Right cardiac atrium (tissue), 5 donors: Measurements from ENCODE around the gene RIBC2. TPM values are rescaled to one million over a fixed set of nuclear protein-coding genes. Genes with fewer than 3 reads are reported as not detected.

Experiments used
- ATAC-seq, 2 donors: fragments of 200-7000 bp; cut with Tn5 transposase; one replicate each; pipeline versions ENCODE4 v1.8.0 to v1.9.1; 2020; ENCODE audit warnings: moderate library complexity in 2 of 2, mild to moderate bottlenecking in 1 of 2
- DNase-seq, 3 donors: peaks; one replicate each; pipeline ENCODE4 v3.0.0-alpha.2; 2020
- H3K27ac ChIP-seq: one replicate; pipeline ENCODE4 v1.5.1; 2013; ENCODE audit warnings: mild to moderate bottlenecking, low read length, control low read depth, moderate library complexity
- H3K27me3 ChIP-seq: one replicate; pipeline ENCODE4 v1.6.1; 2013; ENCODE audit not compliant: control insufficient read depth, insufficient read depth
- H3K4me1 ChIP-seq: one replicate; pipeline ENCODE4 v1.6.1; 2013; ENCODE audit warnings: low read length; ENCODE audit not compliant: control insufficient read depth, insufficient read depth
- H3K4me3 ChIP-seq: one replicate; pipeline ENCODE4 v1.5.1; 2013; ENCODE audit warnings: low read length, control low read depth
- H3K9me3 ChIP-seq: one replicate; pipeline ENCODE4 v1.6.1; 2013; ENCODE audit warnings: low read length; ENCODE audit not compliant: control insufficient read depth
- WGBS: extraction: QIAGEN DNeasy Blood & Tissue Kit; methylation state at CpG from one replicate; pipeline ENCODE4 v1.1.7; 2013; 5-methylcytosine and 5-hydroxymethylcytosine counted together
- intact Hi-C, 4 donors: fragments of 100-400 bp; cut with DNase I; formaldehyde crosslinking; loops; one replicate each; pipeline versions ENCODE4 v1.11.0 to v1.14.0; 2022 to 2023
- polyA plus RNA-seq: library from polyadenylated mRNA; stranded (reverse); fragments of 200-250 nt; gene quantifications from one replicate; pipeline ENCODE4 v1.2.3, GENCODE V29; 2013
- total RNA-seq, 4 donors: library from RNA; stranded (reverse); fragmentation: NEBNext Ultra II Directional; extraction: Animal tissue kit (Norgen Biotek cat#: 25700); gene quantifications; one replicate each; pipeline ENCODE4 v1.2.1, GENCODE V29; 2021
- donor health status: healthy with polysubstance abuse.
- donor health status: DM: no; HTN: yes; CAD: no.
- donor health status: DM: no; HTN: no; CAD: no.
- donor health status: DM: no; HTN: yes; CAD: no; lungs with severe emphysema.
- donor health status: DM: yes; HTN: yes; CAD: no.

RIBC2 gene
- total and polyA plus RNA-seq, 5 donors: 0.16 to 0.29 TPM; not detected in 3

DNA sequence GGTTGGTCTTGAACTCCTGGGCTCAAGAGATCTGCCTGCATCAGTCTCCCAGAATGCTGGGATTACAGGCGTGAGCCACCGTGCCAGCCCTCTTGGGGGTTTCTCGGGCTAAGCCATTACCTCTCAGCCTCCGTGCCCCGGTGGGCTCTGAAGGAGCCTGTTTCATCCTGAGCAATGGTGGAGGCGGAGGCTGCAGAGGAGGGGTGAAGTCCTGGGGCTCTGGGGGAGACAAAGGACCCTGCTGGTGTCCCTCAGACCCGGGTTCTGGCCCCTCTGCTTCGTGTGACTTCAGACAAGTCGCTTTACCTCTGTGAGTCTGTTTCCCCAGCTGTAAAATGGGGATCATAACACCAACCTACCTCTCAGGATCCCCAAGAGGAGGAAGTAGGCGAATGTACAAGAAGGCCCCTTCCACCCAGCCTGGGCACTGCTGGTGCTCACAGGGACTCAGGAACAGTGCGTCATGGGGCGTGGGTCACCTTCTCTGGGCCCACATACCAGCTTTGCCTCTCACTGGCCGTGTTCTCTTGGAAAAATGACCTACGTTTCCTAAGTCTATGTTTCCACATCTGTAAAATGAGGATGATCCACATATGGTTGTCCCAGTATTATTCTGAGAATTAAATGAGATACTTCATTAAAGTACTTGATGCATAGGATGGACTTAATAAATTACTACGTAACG lies 36.8 kb downstream of the RIBC2 start:
- ATAC-seq: no peak
- Histone ChIP-seq H3K4me3 (no peak overlapping the region), H3K9me3 (no peaks in the 10 kb centered on the region), H3K27me3 (no peaks in the 10 kb centered on the region), H3K4me1 (no peaks in the 10 kb centered on the region), H3K27ac (peak overlapping the region; percentile 2)
- DNase-seq: peak in 1 of 3 donors; percentile 48
- WGBS: 88% methylated on average over 16 of the region's 16 CpGs
- intact Hi-C loops: loop anchor here in 1 of 4 donors (10.0 kb wide), 1 partner anchor 55 kb away; the partner anchor contains the start of gene FBLN1

DNA sequence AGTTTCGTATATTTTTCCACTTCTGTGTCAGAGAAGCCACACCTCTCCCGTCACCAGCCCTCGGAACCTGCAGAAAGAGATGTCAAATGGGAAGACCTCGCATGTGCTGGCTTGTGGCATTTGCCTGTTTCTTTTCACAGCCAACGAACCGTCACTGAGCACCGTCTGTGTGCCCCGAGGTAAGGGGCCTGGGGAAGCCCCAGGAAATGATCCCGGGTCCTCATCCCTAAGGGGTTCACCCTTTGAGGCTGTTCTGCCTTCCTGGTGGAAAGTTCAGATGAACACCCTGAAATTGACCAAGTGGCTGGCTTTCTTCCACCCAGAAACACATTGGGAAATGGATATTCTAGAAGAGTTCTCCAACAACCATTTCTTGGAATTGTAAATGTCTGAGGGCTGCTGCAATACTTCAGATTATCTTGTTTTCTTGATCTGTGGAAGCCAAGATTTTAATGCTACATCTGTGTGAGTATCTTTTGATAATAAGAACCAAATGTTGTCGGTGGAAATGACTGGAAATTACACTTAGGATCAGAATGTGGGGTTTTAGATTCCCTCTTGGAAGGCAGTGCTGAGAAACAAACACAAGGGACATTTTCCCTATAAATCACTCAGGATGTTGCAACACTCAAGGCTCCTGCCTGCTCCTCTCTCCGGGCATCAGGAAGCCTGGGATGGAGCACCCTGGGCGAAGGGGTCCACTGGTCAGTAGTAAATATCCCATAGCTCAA lies 37.6 kb downstream of the RIBC2 start:
- peak in 2 of 3 donors; percentile 66 to 72 for DNase-seq
- Histone ChIP-seq H3K27ac (peak overlapping the region; percentile 66), H3K9me3 (no peaks in the 10 kb centered on the region), H3K4me1 (no peaks in the 10 kb centered on the region), H3K4me3 (no peak overlapping the region), H3K27me3 (no peaks in the 10 kb centered on the region)
- intact Hi-C loops: loop anchor here in 1 of 4 donors (10.0 kb wide), 1 partner anchor 54 kb away; the partner anchor contains the start of gene FBLN1
- peak; percentile 66 to 70 for ATAC-seq
- 53% methylated on average over 12 of the region's 12 CpGs for WGBS

DNA sequence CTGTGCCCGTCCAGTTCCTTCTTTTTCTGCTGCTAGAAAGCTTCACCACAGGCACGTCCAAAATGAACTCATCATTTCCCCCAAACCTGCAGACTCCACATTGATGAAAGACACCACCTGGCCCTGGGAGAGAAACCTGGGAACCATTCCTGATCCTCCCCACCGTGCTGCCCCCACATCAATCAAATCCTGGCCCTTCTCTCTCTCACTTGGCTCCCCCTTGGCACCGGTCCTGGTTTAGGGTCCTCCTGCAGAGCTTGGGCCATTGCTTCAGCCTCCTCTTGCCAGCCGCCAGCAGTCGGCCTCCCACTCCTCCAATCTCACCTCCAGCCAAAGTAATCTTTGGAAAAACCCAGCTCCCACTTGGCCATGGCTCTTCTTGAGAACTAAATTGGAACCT lies 38.5 kb downstream of the RIBC2 start:
- H3K4me1 ChIP-seq: no peaks in the 10 kb centered on the region
- 74% methylated on average over 6 of the region's 6 CpGs for WGBS
- no peak overlapping the region for H3K27ac ChIP-seq
- ATAC-seq (no peak), DNase-seq (peak in 1 of 3 donors; percentile 46)
- no peaks in the 10 kb centered on the region for H3K27me3 ChIP-seq
- H3K4me3 ChIP-seq: no peak overlapping the region
- intact Hi-C loops: loop anchor here in 1 of 4 donors (10.0 kb wide), 1 partner anchor 53 kb away; the partner anchor contains the start of gene FBLN1
- no peaks in the 10 kb centered on the region for H3K9me3 ChIP-seq

DNA sequence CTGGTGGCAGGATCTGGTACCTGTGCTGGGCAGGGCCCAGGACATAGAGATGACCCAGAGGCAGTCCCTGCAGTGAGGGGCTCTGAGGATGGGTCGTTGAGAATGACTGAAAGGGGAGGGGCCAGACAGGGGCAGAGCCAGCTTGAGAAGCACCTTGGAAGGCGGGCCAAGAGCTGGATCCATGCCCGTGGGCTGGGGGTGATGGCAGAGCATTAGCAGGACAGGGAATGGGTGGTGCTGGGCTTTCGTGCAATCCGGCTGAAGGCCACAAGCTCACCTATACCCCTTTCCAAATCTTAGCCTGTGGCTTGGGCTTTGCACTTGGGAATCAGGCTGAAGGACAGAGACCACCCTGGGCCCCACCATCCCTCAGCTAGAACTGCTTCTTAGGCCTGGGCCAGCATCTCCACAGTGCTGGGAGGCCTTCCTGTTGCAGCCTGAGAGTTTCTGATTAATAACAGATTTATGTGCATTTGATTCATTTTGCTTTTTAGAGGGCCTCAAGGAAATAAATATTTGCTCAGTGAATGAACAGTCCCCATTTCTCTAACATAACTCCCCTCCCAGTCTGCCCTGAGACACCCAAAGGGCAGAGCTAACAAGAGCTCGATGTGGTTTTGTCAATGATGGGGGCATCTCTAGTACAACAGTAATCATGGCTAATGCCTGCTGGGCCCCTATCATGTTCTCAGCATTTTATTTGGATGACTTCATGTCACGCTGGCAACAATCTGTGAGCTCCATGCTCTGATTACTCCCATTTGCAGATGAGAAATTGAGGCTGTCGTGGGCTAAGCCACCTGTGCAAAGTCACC lies 39.3 kb downstream of the RIBC2 start:
- 65% methylated on average over 8 of the region's 8 CpGs for WGBS
- intact Hi-C loops: loop anchor here in 1 of 4 donors (10.0 kb wide), 1 partner anchor 52 kb away; the partner anchor contains the start of gene FBLN1
- no peak for ATAC-seq

DNA sequence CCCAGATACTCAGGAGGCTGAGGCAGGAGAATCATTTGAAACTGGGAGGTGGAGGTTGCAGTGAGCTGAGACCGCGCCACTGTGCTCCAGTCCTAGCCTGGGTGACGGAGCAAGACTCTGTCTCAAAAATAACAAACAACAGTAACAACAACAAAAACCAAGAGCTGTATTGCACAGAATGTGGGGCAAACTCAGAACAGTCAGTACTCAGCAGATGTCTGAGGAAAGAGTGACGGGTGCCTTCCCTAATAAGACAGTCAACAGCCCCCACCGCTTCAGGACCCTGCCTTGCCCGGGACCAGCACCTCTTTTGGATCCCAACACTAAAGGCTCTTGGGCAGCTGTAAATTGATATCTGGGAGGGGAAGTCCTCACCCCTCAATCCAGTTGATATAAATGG lies 40.3 kb downstream of the RIBC2 start:
- Histone ChIP-seq H3K4me1 (no peaks in the 10 kb centered on the region), H3K4me3 (no peak overlapping the region), H3K9me3 (no peaks in the 10 kb centered on the region), H3K27me3 (no peaks in the 10 kb centered on the region), H3K27ac (no peak overlapping the region)
- intact Hi-C loops: loop anchor here in 1 of 4 donors (10.0 kb wide), 1 partner anchor 51 kb away; the partner anchor contains the start of gene FBLN1
- no peak for ATAC-seq
- WGBS: 87% methylated on average over 6 of the region's 6 CpGs
- peak in 1 of 3 donors; percentile 11 for DNase-seq

More for the DNA sequence above, 39.3 kb downstream of the RIBC2 start:
- Histone ChIP-seq H3K9me3 (no peaks in the 10 kb centered on the region), H3K4me1 (no peaks in the 10 kb centered on the region), H3K27me3 (no peaks in the 10 kb centered on the region), H3K4me3 (no peak overlapping the region), H3K27ac (no peak overlapping the region)
- peak in 1 of 3 donors; percentile 38 for DNase-seq

DNA sequence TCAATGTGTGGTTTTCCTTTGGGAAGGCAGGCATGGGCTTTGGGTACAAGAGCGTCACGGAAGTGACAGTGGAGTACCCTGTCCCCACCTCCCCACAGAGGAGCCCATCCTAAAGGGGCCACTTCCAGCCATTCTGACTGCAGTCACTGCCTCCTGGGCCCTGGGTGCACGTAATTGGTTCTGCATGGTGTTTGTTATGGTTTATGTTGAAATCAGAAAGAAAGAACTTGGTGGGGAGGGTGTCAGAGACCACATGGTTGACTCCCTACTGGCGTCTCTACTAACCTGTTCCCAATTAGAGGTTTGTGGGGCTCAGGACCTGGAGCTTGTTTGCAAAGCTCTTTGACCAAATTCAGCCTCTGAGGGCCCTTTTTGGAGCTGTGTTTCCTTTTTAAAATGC lies 40.8 kb downstream of the RIBC2 start:
- intact Hi-C loops: loop anchor here in 1 of 4 donors (10.0 kb wide), 1 partner anchor 51 kb away; the partner anchor contains the start of gene FBLN1
- Histone ChIP-seq H3K4me3 (no peak overlapping the region), H3K4me1 (no peaks in the 10 kb centered on the region), H3K9me3 (no peaks in the 10 kb centered on the region), H3K27ac (no peak overlapping the region), H3K27me3 (no peaks in the 10 kb centered on the region)
- ATAC-seq (no peak), DNase-seq (no peak)
- WGBS: 70% methylated on average over 4 of the region's 4 CpGs

DNA sequence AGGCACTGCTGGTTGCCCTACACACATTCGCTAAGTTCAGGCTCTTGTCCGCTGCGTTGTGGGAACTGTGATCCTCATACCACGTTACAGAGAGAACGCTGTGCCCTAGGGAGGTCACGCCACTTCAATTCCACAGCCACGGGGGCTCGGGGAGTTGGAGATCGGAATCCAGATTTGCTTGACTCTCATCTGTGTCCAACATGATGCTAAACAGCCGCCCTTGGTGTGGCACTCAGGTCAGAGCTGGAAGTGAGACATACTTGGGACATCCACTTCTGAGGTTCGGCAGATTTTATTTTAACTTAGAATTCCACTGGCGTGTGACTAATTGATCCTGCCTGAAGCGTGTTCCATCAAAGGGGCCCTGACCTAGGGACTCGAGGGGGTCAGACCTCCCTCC lies 41.7 kb downstream of the RIBC2 start:
- DNase-seq: no peak
- H3K27ac ChIP-seq: no peak overlapping the region
- no peaks in the 10 kb centered on the region for H3K27me3 ChIP-seq
- no peak overlapping the region for H3K4me3 ChIP-seq
- intact Hi-C loops: loop anchor here in 1 of 4 donors (10.0 kb wide), 1 partner anchor 50 kb away; the partner anchor contains the start of gene FBLN1
- no peaks in the 10 kb centered on the region for H3K9me3 ChIP-seq
- H3K4me1 ChIP-seq: no peaks in the 10 kb centered on the region
- WGBS: 72% methylated on average over 14 of the region's 14 CpGs
- ATAC-seq: no peak

DNA sequence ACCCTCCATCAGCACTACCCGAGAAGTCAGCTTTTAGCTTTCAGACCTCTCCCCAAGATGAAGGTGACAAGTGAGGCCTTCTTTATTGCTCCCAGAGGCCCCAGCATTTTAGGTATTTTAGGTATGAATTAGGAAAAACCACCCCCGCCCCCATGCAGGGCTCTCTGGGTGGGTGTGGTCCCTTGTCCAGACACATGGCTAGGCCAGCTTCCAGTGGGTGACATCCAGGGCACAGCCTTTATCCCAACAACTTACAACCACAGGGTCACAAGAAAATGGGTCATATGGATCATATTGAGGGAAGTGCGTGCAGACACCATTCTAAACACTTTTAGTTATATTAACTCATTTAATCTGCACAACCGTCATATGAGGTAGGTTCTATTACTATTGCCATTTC lies 42.1 kb downstream of the RIBC2 start:
- Histone ChIP-seq H3K27ac (no peak overlapping the region), H3K4me1 (no peaks in the 10 kb centered on the region), H3K4me3 (no peak overlapping the region), H3K27me3 (no peaks in the 10 kb centered on the region), H3K9me3 (no peaks in the 10 kb centered on the region)
- intact Hi-C loops: loop anchor here in 1 of 4 donors (10.0 kb wide), 1 partner anchor 49 kb away; the partner anchor contains the start of gene FBLN1
- whole genome bisulfite sequencing: 92% methylated on average over 4 of the region's 4 CpGs
- no peak for ATAC-seq
- DNase-seq: no peak

DNA sequence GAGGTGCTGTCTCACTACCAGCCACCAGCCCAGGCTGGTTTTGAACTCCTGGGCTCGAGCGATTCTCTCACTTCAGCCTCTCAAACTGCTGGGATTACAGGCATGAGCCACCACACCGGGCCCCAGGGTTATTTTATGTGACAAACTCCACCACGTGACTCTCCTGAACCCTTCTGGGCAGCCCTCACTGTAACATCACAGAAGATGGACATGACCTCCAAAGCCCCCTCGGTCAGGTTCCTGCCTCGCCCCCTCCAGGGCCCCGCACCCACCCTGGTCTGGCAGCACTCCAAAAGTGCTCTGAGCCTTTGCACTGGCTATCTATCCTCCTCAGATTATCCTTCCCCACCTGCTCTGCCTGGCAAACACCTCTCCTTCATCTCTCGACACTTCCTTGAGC lies 43.3 kb downstream of the RIBC2 start:
- intact Hi-C loops: loop anchor here in 1 of 4 donors (10.0 kb wide), 1 partner anchor 48 kb away; the partner anchor contains the start of gene FBLN1
- ATAC-seq: no peak
- H3K4me3 ChIP-seq: no peak overlapping the region
- H3K9me3 ChIP-seq: no peaks in the 10 kb centered on the region
- peak in 1 of 3 donors; percentile 34 for DNase-seq
- no peak overlapping the region for H3K27ac ChIP-seq
- no peaks in the 10 kb centered on the region for H3K27me3 ChIP-seq
- H3K4me1 ChIP-seq: no peaks in the 10 kb centered on the region
- WGBS: 87% methylated on average over 8 of the region's 8 CpGs

DNA sequence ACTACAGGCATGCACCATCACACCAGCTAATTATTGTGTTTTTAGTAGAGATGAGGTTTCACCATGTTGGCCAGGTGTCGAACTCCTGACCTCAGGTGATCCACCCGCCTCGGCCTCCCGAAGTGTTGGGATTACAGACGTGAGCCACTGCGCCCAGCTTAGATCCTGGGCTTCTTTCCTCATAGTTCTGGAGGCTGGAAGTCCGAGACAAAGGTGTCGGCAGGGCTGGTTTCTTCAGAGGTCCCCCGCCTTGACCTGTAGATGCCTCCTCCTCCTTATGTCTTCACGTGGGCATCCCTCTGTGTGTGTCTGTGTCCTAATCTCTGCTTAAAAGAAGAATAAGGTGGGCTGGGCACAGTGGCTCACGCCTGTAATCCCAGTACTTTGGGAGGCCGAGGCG lies 45.0 kb downstream of the RIBC2 start:
- intact Hi-C loops: loop anchor here in 1 of 4 donors (10.0 kb wide), 1 partner anchor 46 kb away; the partner anchor contains the start of gene FBLN1
- Histone ChIP-seq H3K9me3 (no peaks in the 10 kb centered on the region), H3K27me3 (no peaks in the 10 kb centered on the region), H3K27ac (no peak overlapping the region), H3K4me3 (no peak overlapping the region), H3K4me1 (no peaks in the 10 kb centered on the region)
- 94% methylated on average over 13 of the region's 13 CpGs for WGBS
- DNase-seq (no peak), ATAC-seq (no peak)
